Measurements from ENCODE around the gene PSME2. TPM values are rescaled to one million over a fixed set of nuclear protein-coding genes. Genes with fewer than 3 reads are reported as not detected.

PSME2 gene
- total and polyA plus RNA-seq, 12 donors = 107 to 752 (median 243) TPM

GRCh38 chr14:24122416-24122815 lies 24.0 kb downstream of the PSME2 start:
- Histone ChIP-seq H3K4me1 (replicated peaks in 1 of 2) (no peaks in the 10 kb centered on the region), H3K27ac (no peak overlapping the region), H3K9me3 (replicated peaks in 1 of 3) (no peaks in the 10 kb centered on the region), H3K27me3 (no peaks in the 10 kb centered on the region), H3K36me3 (replicated peaks in 1 of 2) (peaks cover 0 to 63% of the 10 kb centered on the region in 2 donors), H3K4me3 (no peak overlapping the region)
- intact Hi-C loops (cut with DNase I) = no loop called here
- DNase-seq = no peak
- TF ChIP-seq POLR2A (IDR thresholded peaks at IDR 0.05) (no peak), CTCF (IDR thresholded peaks at IDR 0.05) (no peak)
- WGBS, 4 donors = 95 to 98% (median 97%) methylated on average over 4 of the region's 4 CpGs

GRCh38 chr14:24121210-24121609 lies 25.2 kb downstream of the PSME2 start:
- Histone ChIP-seq H3K36me3 (replicated peaks in 1 of 2) (peaks cover 0 to 71% of the 10 kb centered on the region in 2 donors), H3K4me1 (replicated peaks in 1 of 2) (peaks cover 6 to 11% of the 10 kb centered on the region in 2 donors), H3K27ac (no peak overlapping the region), H3K4me3 (no peak overlapping the region), H3K9me3 (replicated peaks in 1 of 3) (no peaks in the 10 kb centered on the region), H3K27me3 (no peaks in the 10 kb centered on the region)
- TF ChIP-seq CTCF (IDR thresholded peaks at IDR 0.05) (no peak), POLR2A (IDR thresholded peaks at IDR 0.05) (no peak)
- 95 to 98% (median 95%) methylated on average over 6 to 8 of the region's 8 CpGs for WGBS, 4 donors
- no peak for DNase-seq
- intact Hi-C loops (cut with DNase I) = no loop called here

- WGBS, 4 donors = 94 to 96% (median 95%) methylated on average over 6 of the region's 6 CpGs
- Histone ChIP-seq H3K27me3 (no peaks in the 10 kb centered on the region), H3K36me3 (replicated peaks in 1 of 2) (peaks cover 0 to 71% of the 10 kb centered on the region in 2 donors), H3K4me3 (no peak overlapping the region), H3K9me3 (replicated peaks in 1 of 3) (no peaks in the 10 kb centered on the region), H3K4me1 (replicated peaks in 1 of 2) (peaks cover 14 to 19% of the 10 kb centered on the region in 2 donors), H3K27ac (no peak overlapping the region)
- TF ChIP-seq CTCF (IDR thresholded peaks at IDR 0.05) (no peak), POLR2A (IDR thresholded peaks at IDR 0.05) (no peak)
- no peak for DNase-seq
- intact Hi-C loops (cut with DNase I) = no loop called here
These were observed 26.7 kb downstream of the PSME2 start for GRCh38 chr14:24119691-24120090.

GRCh38 chr14:24117179-24117578 lies 29.2 kb downstream of the PSME2 start:
- no peak for TF ChIP-seq POLR2A (IDR thresholded peaks at IDR 0.05)
- no peak overlapping the region for H3K4me3 ChIP-seq
- H3K9me3 ChIP-seq (replicated peaks in 1 of 3) = no peaks in the 10 kb centered on the region
- 77 to 93% (median 90%) methylated on average over 6 of the region's 6 CpGs for WGBS, 4 donors
- no peak overlapping the region for H3K27ac ChIP-seq
- H3K4me1 ChIP-seq (replicated peaks in 1 of 2) = peaks cover 19% of the 10 kb centered on the region in 2 donors
- intact Hi-C loops (cut with DNase I) = no loop called here
- no peak for DNase-seq
- no peaks in the 10 kb centered on the region for H3K27me3 ChIP-seq
- peaks cover 0 to 56% of the 10 kb centered on the region in 2 donors for H3K36me3 ChIP-seq (replicated peaks in 1 of 2)

- H3K9me3 ChIP-seq (replicated peaks in 1 of 3) = no peaks in the 10 kb centered on the region
- no peak for DNase-seq
- intact Hi-C loops (cut with DNase I) = no loop called here
- H3K27ac ChIP-seq = peak overlapping the region in 1 of 5 donors; percentile 97
- H3K4me1 ChIP-seq (replicated peaks in 1 of 2) = peaks cover 19% of the 10 kb centered on the region in 2 donors
- H3K4me3 ChIP-seq = peak overlapping the region in 1 of 4 donors; percentile 81
- no peaks in the 10 kb centered on the region for H3K27me3 ChIP-seq
- 69 to 79% (median 74%) methylated on average over 6 of the region's 6 CpGs for WGBS, 4 donors
- TF ChIP-seq CTCF (IDR thresholded peaks at IDR 0.05) (no peak), POLR2A (IDR thresholded peaks at IDR 0.05) (no peak)
- H3K36me3 ChIP-seq (replicated peaks in 1 of 2) = peaks cover 0 to 47% of the 10 kb centered on the region in 2 donors
These were observed 30.1 kb downstream of the PSME2 start for GRCh38 chr14:24116128-24116814.
